HCEC 1CT (cell line): Measurements from ENCODE around the gene STARD3NL.
A peak's percentile ranks its signal among the peaks of the same experiment; 100 is the strongest.
"Not testable (repeated sequence)": the region's sequence is repeated elsewhere in the genome, so short reads cannot be mapped to it uniquely, and the experiment has no call there.

Source experiments
- DNase-seq: peaks from one replicate; pipeline ENCODE4 v3.0.0-alpha.2; 2017

The STARD3NL gene, protein sequence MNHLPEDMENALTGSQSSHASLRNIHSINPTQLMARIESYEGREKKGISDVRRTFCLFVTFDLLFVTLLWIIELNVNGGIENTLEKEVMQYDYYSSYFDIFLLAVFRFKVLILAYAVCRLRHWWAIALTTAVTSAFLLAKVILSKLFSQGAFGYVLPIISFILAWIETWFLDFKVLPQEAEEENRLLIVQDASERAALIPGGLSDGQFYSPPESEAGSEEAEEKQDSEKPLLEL

GRCh38 chr7:38178004-38178694, at the start of gene STARD3NL:
STARD3NL (plus strand) TSS chr7:38178245; CDS start chr7:38207505, 29,260 bp downstream.
- peak; percentile 100 for DNase-seq

- no peak for DNase-seq
Observed at GRCh38 chr7:38129162-38129561, 48.9 kb upstream of the STARD3NL start.

DNA sequence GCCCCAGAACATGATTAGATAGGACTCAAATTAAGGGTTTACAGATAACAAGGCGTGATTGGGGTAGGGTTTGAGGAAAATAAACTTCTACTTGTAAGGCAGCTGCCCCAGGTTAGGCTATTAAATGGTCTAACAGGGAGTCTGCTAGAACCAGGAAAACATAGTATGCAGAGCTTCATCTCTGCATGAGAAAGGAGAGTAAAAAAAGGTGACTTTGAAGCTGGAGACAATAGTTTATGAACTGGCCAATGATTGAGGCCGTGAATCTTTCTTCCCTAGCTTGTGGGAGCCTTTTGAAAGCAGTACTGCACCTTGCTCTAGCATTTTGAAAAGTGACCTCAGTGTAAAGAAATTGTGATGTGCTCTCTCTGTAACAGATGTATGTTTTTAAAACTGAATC, 48.5 kb upstream of the STARD3NL start:
- no peak for DNase-seq

- no peak for DNase-seq
Observed at GRCh38 chr7:38138171-38138570, 39.9 kb upstream of the STARD3NL start.

- DNase-seq, result no peak
Observed at GRCh38 chr7:38141187-38141586, 36.9 kb upstream of the STARD3NL start.

- no peak for DNase-seq
Observed at GRCh38 chr7:38142736-38143135, 35.3 kb upstream of the STARD3NL start.

- DNase-seq, result no peak
Observed at GRCh38 chr7:38147005-38147404, 31.0 kb upstream of the STARD3NL start.

DNA sequence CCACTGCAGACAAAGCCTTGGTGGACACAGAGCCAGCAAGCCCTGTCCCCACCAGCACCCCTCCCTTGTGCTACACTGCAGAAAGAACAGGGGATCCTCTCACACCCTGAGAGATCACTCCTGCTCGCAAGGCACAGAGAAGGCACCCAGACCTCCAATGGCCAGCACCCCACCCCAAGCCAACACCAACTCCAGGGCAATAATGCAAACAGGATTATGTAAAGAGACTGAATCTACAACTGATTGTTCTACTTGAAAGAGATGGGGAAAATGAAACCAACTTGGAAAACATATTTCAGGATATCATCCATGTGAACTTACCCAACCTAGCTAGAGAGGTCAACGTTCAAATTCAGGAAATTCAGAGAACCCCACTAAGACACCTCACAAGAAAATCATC, 26.5 kb upstream of the STARD3NL start:
- DNase-seq, result no peak

DNA sequence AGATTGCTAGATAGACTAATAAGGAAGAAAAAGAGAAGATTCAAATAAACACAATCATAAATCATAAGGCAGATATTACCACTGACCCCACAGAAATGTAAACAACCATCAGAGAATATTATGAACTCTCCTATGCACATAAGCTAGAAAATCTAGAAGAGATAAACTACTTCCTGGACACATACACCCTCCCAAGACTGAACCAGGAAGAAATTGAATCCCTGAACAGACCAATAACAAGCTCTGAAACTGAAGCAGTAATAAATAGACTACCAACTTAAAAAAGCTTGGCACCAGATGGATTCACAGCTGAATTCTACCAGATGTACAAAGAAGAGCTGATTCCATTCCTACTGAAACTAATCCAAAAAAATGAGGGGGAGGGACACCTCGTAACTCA, 24.5 kb upstream of the STARD3NL start:
- DNase-seq, result no peak

GRCh38 chr7:38154278-38154677, 23.8 kb upstream of the STARD3NL start:
- DNase-seq, result no peak

DNA sequence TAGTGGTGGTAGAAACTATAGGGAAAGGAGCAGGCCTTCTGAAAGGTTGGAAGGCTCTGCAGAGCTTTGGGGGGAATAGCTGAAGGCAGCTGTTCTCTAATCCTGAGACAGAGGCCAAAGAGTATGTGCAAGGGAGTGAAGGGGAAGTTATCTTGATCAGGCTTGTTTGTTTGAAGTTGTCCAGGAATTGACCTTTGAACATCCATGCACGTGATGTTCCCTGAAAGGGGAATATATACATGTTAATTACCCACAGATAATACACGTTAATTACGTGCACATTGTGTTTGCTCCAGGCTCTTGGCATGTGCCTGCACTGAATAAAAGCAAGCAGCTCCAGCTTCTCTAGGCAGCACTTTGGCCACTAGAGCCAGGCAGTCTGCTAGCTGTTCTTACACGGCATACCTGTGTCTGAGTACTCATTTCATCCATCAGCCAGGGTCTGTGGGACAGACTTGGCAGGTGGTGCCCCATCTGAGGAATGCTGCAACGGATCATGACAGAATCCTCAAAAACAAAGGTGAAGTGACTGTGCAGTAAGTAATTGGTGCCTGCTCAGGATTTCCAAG, 18.0 kb upstream of the STARD3NL start:
- DNase-seq, result no peak

DNA sequence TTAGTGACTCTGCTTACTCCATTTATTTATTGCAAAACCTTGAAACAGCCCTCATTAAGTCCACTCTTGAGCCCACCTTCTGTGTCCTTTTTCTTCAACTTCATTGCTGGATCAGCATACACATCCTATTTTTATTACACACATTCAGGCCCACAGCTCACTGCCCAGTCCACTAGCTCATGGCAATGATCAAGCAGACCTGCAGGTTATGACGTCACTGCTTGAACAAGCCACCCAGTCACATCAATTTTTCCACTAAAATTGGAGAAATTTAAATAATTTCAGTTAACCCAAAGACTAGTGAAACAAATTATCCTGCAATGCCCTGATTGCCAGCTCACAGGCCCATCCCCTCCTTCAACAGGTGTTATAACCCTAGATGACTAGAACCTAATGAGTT, 16.0 kb upstream of the STARD3NL start:
- no peak for DNase-seq

DNA sequence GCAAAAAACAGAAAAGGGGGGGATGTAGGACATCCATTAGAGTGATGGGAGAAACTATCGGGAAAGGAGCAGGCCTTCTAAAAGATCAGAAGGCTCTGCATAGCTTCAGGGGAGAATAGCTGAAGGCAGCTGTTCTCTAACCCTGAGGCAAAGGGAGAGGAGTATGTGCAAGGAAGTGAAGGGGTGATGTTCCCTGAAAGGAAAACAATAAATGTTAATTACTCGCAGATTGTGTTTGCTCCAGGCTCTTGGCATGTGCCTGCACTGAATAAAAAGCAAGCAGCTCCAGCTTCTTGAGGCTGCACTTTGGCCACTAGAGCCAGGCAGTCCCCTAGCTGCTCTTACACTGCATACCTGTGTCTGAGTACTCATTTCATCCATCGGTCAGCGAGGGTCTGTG, 14.4 kb upstream of the STARD3NL start:
- DNase-seq, result no peak

DNA sequence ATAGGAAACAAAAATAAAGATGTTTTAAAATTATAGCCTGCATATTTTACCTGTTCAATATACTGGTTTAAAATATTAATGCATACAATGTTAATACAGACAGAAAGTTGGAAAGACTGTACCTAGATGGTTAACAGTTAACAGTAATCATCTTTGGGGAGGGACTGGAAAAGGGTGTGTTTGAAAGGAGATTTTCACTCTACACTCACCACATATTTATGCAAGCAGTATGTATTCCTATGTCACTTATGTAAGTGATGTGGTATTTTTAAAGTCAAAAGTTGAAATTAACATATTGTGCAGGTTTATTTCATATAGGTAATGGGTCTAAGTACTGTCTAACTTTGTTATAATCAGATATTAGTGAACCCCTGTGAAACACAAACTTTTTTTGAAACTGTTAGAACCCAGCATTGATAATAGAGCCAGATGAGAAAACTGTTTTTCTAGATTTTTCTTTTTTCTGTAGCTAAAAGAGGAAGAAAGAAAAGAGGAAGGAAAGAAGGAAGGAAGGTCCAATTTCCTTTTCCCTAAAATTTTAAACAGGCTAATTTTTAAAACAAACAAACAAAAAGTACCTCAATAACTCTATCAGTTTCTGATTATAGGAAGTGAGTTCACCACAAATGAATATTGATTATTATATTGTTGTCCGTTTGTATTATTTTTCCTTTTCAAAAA, 9.0 kb upstream of the STARD3NL start:
- peak; percentile 12 for DNase-seq

- DNase-seq, result peak; percentile 76
Observed at GRCh38 chr7:38169847-38170246, 8.2 kb upstream of the STARD3NL start.

GRCh38 chr7:38171623-38172391, 6.2 kb upstream of the STARD3NL start:
- no peak for DNase-seq

DNA sequence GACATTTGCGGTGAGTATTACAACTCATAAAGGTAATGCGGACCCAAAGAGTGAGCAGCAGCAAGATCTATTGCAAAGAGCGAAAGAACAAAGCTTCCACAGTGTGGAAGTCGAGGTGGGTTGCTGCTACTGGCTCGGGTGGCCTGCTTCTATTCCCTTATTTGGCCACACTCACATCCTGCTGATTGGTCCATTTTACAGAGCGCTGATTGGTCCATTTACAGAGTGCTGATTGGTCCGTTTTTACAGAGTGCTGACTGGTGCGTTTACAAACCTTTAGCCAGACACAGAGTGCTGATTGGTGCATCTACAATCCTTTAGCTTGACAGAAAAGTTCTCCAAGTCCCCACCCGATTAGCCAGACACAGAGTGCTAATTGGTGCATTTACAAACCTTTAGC, 2.5 kb upstream of the STARD3NL start:
- not testable (repeated sequence) for DNase-seq

DNA sequence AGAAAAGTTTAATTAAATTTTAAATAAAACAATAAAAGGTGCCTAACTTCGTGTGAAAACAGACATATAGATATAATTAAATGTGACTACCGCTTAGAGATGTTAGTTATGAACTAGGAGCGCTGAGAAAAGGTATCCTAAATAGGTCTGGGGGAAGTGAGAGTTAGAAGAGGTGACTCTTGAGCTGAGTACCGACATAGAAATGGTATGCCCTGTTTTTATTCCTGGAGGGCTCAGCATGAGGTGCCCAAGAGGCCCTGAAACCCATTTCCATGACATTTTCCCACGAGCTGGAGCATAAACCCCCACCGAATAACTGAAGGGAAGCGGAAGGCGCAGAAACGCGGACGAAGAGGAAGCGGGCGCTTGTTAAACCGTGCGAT, 433 bp upstream of the STARD3NL start:
- no peak for DNase-seq

DNA sequence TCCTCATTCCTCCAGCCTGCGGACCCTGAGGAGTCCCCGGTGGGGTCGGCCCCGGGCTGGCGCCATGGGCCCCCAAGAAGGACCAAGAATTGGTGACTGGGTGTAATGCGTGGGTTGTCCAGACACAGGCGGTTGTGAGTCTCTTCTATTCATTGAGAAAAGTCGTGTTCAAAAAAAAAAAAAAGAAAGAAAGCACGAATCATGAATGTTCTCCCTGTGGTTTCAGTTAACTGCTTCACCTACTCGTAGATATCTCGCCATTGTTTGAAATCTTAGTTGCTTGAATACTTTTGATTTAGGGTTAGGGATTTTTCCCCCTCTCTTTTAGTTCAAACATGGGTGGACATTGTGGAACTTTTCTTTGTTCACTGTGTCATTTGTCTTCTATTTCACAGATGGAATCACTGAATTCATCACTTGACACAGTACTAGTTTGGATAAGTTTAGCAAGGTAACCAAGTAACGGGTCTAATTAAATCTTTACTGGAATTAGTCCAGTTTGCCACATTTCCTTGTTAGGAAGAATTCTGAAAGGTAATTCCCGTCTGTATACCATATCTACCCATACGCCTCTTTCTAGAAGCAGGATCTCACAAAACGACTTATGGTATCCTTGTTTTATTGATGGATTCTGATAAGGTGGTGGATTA, 775 bp downstream of the STARD3NL start:
- peak; percentile 24 for DNase-seq

- no peak for DNase-seq
Observed at GRCh38 chr7:38179776-38180226, 1.8 kb downstream of the STARD3NL start.

GRCh38 chr7:38181111-38181510, 3.1 kb downstream of the STARD3NL start:
- DNase-seq, result no peak

- DNase-seq, result no peak
Observed at GRCh38 chr7:38182450-38182849, 4.4 kb downstream of the STARD3NL start.
